ENCODE measurements around the gene IAPP.

Gene IAPP

GRCh38 chr12:21372602-21373001, at the start of gene IAPP:
Gene IAPP (plus strand): TSS chr12:21372902. CDS start chr12:21373352, 450 bp downstream.
- Histone ChIP-seq H3K27me3 (ENCODE audit: control insufficient read depth, insufficient read depth, low read length) (no peaks in the 10 kb centered on the region), H3K36me3 (ENCODE audit: control insufficient read depth, insufficient read depth, low read length) (no peaks in the 10 kb centered on the region), H3K27ac (ENCODE audit: low read depth, low read length) (no peak within 1 kb of the TSS), H3K4me3 (ENCODE audit: low read length) (no peak within 1 kb of the TSS), H3K9ac (ENCODE audit: low read length) (no peak within 1 kb of the TSS), H3K4me1 (ENCODE audit: control insufficient read depth, insufficient read depth, low read length) (no peaks in the 10 kb centered on the region)

DNA sequence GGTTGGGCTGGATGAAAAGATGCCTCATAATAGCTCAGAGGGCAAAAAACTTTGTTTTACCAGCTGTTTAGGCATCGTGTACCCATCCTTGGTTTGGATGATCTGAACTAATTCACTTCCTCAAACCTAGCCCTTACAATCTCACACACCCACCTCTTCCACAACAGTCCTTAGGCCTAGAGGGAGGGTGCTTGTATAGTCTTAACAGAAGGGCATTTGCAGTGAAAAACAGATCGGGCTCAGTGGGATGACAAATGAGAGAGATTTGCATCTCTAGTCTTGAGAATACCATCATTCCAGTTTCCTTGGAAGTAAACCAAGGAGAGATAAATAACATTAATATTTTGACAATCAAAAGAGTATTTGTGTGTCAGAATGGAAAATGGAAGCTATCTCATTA, 49.0 kb upstream of the IAPP start:
- Histone ChIP-seq H3K9ac (ENCODE audit: low read length) (no peak overlapping the region), H3K27ac (ENCODE audit: low read depth, low read length) (no peak overlapping the region), H3K36me3 (ENCODE audit: control insufficient read depth, insufficient read depth, low read length) (no peaks in the 10 kb centered on the region), H3K27me3 (ENCODE audit: control insufficient read depth, insufficient read depth, low read length) (no peaks in the 10 kb centered on the region), H3K4me1 (ENCODE audit: control insufficient read depth, insufficient read depth, low read length) (no peaks in the 10 kb centered on the region), H3K4me3 (ENCODE audit: low read length) (no peak overlapping the region)

DNA sequence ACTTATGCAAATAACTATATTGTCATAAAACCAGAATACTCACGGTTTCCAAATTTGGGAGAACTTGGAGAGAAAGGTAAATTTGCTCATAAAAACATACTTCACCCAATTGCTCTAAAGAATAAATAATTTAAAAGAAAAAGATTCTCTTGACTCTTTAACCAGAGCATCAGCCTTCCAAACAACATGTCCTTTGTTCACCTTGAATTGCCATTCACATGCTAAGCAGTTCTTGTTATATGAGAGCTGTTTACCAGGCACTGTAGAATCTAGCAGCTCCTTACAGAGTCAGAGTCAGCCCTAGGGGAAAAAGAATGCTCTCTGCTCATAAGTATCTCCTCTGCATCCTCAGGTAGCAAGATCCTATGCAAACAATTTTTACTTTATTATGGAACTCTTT, 48.2 kb upstream of the IAPP start:
- no peaks in the 10 kb centered on the region for H3K27me3 ChIP-seq (ENCODE audit: control insufficient read depth, insufficient read depth, low read length)
- no peak overlapping the region for H3K4me3 ChIP-seq (ENCODE audit: low read length)
- no peak overlapping the region for H3K27ac ChIP-seq (ENCODE audit: low read depth, low read length)
- H3K9ac ChIP-seq (ENCODE audit: low read length), result no peak overlapping the region
- H3K4me1 ChIP-seq (ENCODE audit: control insufficient read depth, insufficient read depth, low read length), result no peaks in the 10 kb centered on the region
- H3K36me3 ChIP-seq (ENCODE audit: control insufficient read depth, insufficient read depth, low read length), result no peaks in the 10 kb centered on the region

DNA sequence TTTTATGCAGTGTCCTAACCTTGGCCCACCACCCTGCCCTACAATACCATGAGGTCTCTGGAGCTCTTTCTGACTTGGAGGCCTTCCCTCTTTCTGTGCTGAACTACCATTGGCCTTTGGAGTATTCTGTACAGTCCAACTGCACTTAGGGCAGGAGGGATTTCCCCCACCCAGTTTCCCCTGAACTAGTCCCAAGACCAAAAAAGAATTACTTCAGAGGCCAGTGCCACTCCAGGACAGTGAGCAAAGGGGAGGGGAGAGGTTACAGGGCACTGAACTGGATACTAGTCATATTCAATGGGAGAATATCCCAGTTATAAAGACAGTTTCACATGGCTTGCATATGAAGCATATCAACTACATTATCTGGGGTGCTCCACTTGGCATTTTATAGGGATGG, 44.1 kb upstream of the IAPP start:
- no peaks in the 10 kb centered on the region for H3K27me3 ChIP-seq (ENCODE audit: control insufficient read depth, insufficient read depth, low read length)
- no peaks in the 10 kb centered on the region for H3K4me1 ChIP-seq (ENCODE audit: control insufficient read depth, insufficient read depth, low read length)
- no peak overlapping the region for H3K4me3 ChIP-seq (ENCODE audit: low read length)
- no peak overlapping the region for H3K9ac ChIP-seq (ENCODE audit: low read length)
- no peak overlapping the region for H3K27ac ChIP-seq (ENCODE audit: low read depth, low read length)
- no peaks in the 10 kb centered on the region for H3K36me3 ChIP-seq (ENCODE audit: control insufficient read depth, insufficient read depth, low read length)

DNA sequence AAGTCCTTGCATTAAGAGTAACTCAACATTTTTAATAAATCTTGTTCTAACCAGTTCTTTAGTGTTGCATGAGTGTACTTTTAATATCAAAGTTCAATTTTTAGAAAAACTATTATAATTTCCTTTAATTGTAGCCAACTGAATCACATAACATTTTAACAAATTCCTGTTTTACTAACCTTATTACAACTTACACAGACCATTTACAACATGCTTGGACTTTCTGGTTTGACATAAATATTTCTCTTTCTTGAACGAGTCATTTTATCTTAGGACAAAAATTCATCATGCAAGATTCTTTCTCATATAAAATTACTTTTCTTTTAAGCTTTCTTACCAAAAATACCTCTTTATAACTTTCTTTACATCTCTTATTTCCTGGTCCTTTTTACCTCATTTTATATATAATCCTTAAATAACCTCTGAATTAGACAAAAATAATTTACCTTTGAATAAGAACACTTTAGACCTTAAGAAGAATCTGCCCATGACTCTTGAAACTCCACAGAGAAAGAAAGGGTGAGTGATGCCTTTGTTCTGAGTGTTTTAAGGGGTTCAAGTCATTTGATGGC, 41.9 kb upstream of the IAPP start:
- H3K36me3 ChIP-seq (ENCODE audit: control insufficient read depth, insufficient read depth, low read length), result no peaks in the 10 kb centered on the region
- no peak overlapping the region for H3K9ac ChIP-seq (ENCODE audit: low read length)
- H3K27me3 ChIP-seq (ENCODE audit: control insufficient read depth, insufficient read depth, low read length), result no peaks in the 10 kb centered on the region
- no peak overlapping the region for H3K4me3 ChIP-seq (ENCODE audit: low read length)
- no peaks in the 10 kb centered on the region for H3K4me1 ChIP-seq (ENCODE audit: control insufficient read depth, insufficient read depth, low read length)
- H3K27ac ChIP-seq (ENCODE audit: low read depth, low read length), result no peak overlapping the region

DNA sequence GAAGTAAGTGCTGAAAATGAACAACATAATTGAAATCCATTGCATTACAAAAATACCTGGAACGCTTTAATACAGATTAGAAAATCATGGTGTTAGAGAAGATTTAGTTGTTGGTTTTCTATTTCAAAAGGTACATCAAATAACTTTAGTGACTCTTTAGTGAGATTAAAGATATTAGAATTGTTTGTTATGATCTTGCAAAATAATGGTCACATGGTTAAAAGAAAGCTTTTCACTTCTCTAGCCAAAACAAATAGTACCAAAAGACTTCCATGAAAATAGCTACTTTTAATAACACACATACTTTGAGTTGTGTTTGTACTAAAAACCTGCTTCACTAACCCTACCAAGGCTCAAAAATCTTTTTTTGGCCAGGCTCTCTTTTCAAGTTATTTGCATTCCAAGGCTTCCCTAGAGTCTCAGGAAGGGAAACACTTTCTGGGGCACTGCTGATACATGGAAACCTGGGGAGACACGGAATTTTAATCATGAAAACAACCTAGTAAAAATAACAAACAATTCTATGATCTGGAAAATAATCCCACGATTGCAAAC, 37.9 kb upstream of the IAPP start, which contains the start of gene SLCO1A2:
Gene SLCO1A2, minus strand, starts transcription at position 147 of the 555 bp plus-strand sequence. CDS start 270 bp downstream, outside the sequence.
- no peak within 1 kb of the TSS for H3K27ac ChIP-seq (ENCODE audit: low read depth, low read length)
- H3K4me1 ChIP-seq (ENCODE audit: control insufficient read depth, insufficient read depth, low read length), result no peaks in the 10 kb centered on the region
- H3K9ac ChIP-seq (ENCODE audit: low read length), result no peak within 1 kb of the TSS
- no peaks in the 10 kb centered on the region for H3K27me3 ChIP-seq (ENCODE audit: control insufficient read depth, insufficient read depth, low read length)
- no peaks in the 10 kb centered on the region for H3K36me3 ChIP-seq (ENCODE audit: control insufficient read depth, insufficient read depth, low read length)
- H3K4me3 ChIP-seq (ENCODE audit: low read length), result no peak within 1 kb of the TSS

GRCh38 chr12:21336656-21337055, 36.0 kb upstream of the IAPP start:
- Histone ChIP-seq H3K27ac (ENCODE audit: low read depth, low read length) (no peak overlapping the region), H3K9ac (ENCODE audit: low read length) (no peak overlapping the region), H3K27me3 (ENCODE audit: control insufficient read depth, insufficient read depth, low read length) (no peaks in the 10 kb centered on the region), H3K4me3 (ENCODE audit: low read length) (no peak overlapping the region), H3K4me1 (ENCODE audit: control insufficient read depth, insufficient read depth, low read length) (no peaks in the 10 kb centered on the region), H3K36me3 (ENCODE audit: control insufficient read depth, insufficient read depth, low read length) (no peaks in the 10 kb centered on the region)

DNA sequence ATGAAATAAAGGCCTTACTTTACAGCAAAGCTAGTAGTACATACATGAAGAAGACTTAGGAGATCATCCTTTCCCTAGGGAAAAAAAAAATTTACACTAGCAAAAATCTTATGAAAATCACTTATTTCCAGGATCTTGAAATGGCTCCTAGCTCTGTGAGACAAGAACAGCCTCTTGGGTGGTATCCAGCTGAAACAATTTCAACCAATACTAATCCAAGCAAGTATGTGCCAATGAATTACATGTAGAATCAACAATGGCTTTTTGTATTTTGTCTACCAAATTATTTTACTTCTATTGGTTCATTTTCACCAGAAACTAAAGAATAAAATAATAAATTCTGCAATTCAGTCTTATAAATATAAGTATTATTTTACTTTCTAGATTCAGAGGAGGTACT, 35.2 kb upstream of the IAPP start:
- Histone ChIP-seq H3K36me3 (ENCODE audit: control insufficient read depth, insufficient read depth, low read length) (no peaks in the 10 kb centered on the region), H3K27ac (ENCODE audit: low read depth, low read length) (no peak overlapping the region), H3K4me1 (ENCODE audit: control insufficient read depth, insufficient read depth, low read length) (no peaks in the 10 kb centered on the region), H3K27me3 (ENCODE audit: control insufficient read depth, insufficient read depth, low read length) (no peaks in the 10 kb centered on the region), H3K4me3 (ENCODE audit: low read length) (no peak overlapping the region), H3K9ac (ENCODE audit: low read length) (no peak overlapping the region)

DNA sequence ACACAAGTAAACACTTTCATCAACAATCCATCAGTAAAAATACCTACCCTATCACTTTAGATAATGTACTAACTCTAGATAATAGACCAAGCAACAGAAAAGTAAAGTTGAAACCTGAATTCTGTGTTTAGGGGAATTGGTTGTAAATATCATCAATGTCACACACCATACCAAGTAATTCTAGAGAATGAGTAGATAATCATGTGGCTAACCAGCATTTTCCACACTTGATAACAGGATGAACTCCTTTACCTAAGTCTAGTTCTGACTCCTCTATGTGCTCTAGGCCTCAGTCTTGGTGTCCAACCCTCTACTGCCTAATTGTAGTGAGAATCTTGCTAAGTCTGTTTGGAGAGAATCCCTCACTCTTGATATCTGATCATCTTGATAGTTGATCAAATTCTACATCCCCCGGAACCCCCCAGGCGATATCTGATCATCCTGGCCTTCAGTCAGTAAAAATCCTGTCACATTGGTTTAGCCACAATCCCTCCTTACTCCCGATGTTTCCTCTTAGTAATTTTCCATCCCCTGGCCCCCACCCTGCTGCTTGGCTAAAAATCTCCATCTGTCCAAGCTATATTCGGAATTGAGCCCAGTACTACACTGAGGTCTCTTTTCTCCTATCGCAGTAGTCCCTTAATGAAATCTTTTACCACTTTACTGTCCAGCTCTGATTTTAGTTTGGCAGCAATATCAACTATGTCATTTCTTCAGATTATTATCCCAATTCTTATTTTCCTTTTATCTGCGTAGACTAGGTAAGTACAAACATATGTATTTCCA, 34.5 kb upstream of the IAPP start:
- no peaks in the 10 kb centered on the region for H3K27me3 ChIP-seq (ENCODE audit: control insufficient read depth, insufficient read depth, low read length)
- H3K36me3 ChIP-seq (ENCODE audit: control insufficient read depth, insufficient read depth, low read length), result no peaks in the 10 kb centered on the region
- H3K27ac ChIP-seq (ENCODE audit: low read depth, low read length), result no peak overlapping the region
- no peak overlapping the region for H3K4me3 ChIP-seq (ENCODE audit: low read length)
- H3K9ac ChIP-seq (ENCODE audit: low read length), result no peak overlapping the region
- no peaks in the 10 kb centered on the region for H3K4me1 ChIP-seq (ENCODE audit: control insufficient read depth, insufficient read depth, low read length)

- H3K9ac ChIP-seq (ENCODE audit: low read length), result no peak overlapping the region
These were observed 32.8 kb upstream of the IAPP start for GRCh38 chr12:21339921-21340320.

GRCh38 chr12:21340403-21340802, 32.3 kb upstream of the IAPP start:
- Histone ChIP-seq H3K27me3 (ENCODE audit: control insufficient read depth, insufficient read depth, low read length) (no peaks in the 10 kb centered on the region), H3K36me3 (ENCODE audit: control insufficient read depth, insufficient read depth, low read length) (no peaks in the 10 kb centered on the region), H3K4me3 (ENCODE audit: low read length) (no peak overlapping the region), H3K9ac (ENCODE audit: low read length) (no peak overlapping the region), H3K27ac (ENCODE audit: low read depth, low read length) (no peak overlapping the region), H3K4me1 (ENCODE audit: control insufficient read depth, insufficient read depth, low read length) (no peaks in the 10 kb centered on the region)

More at GRCh38 chr12:21339921-21340320, 32.8 kb upstream of the IAPP start:
- Histone ChIP-seq H3K4me1 (ENCODE audit: control insufficient read depth, insufficient read depth, low read length) (no peaks in the 10 kb centered on the region), H3K27ac (ENCODE audit: low read depth, low read length) (no peak overlapping the region), H3K4me3 (ENCODE audit: low read length) (no peak overlapping the region), H3K36me3 (ENCODE audit: control insufficient read depth, insufficient read depth, low read length) (no peaks in the 10 kb centered on the region), H3K27me3 (ENCODE audit: control insufficient read depth, insufficient read depth, low read length) (no peaks in the 10 kb centered on the region)

DNA sequence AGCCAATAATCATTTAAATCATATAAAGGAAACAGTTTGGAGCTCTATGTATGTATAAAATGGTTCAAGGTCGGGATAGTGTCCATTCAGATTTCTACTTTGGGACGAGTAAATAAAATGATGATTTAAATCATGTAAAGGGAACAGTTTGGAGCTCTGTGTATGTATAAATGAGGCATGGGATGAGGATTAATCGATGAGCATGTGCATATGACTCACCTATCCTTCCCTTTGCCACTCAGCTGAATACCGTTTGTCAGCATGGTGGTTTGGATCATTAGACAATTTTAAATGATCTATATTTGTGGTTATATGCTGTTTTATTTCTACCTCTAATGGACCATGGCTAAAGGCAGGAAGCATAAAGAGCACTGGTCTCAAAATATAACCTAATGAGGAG, 30.9 kb upstream of the IAPP start:
- Histone ChIP-seq H3K27ac (ENCODE audit: low read depth, low read length) (no peak overlapping the region), H3K4me3 (ENCODE audit: low read length) (no peak overlapping the region), H3K9ac (ENCODE audit: low read length) (no peak overlapping the region), H3K36me3 (ENCODE audit: control insufficient read depth, insufficient read depth, low read length) (no peaks in the 10 kb centered on the region), H3K27me3 (ENCODE audit: control insufficient read depth, insufficient read depth, low read length) (no peaks in the 10 kb centered on the region), H3K4me1 (ENCODE audit: control insufficient read depth, insufficient read depth, low read length) (no peaks in the 10 kb centered on the region)

DNA sequence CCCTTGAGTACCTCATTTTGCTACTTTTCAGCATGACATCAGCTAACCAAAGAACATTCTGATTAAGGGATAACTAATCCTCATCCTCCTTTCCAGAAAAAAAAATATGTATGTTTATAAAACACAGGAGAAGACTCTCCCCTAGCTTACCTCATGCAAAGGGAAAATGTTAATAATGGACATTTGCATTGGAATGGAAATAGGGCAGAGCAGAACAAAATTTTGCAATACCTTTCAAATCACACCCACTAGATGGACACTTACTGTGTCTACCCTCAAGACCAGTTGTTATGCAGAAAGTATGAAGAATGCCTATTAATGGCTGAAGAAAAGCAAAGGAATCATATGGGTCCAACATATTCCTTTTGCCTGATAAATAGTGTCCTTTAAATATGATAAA, 29.1 kb upstream of the IAPP start:
- no peaks in the 10 kb centered on the region for H3K4me1 ChIP-seq (ENCODE audit: control insufficient read depth, insufficient read depth, low read length)
- H3K27me3 ChIP-seq (ENCODE audit: control insufficient read depth, insufficient read depth, low read length), result no peaks in the 10 kb centered on the region
- H3K4me3 ChIP-seq (ENCODE audit: low read length), result no peak overlapping the region
- no peak overlapping the region for H3K9ac ChIP-seq (ENCODE audit: low read length)
- H3K36me3 ChIP-seq (ENCODE audit: control insufficient read depth, insufficient read depth, low read length), result no peaks in the 10 kb centered on the region
- no peak overlapping the region for H3K27ac ChIP-seq (ENCODE audit: low read depth, low read length)

All from rectal smooth muscle tissue (tissue), 1 donor.